GM04503 (cell line): ENCODE results near the gene PITPNC1.
A peak's percentile ranks its signal among the peaks of the same experiment; 100 is the strongest.

Experiments used
- DNase-seq: peaks from one replicate; pipeline ENCODE4 v3.0.0-alpha.2; 2012; ENCODE audit warnings: low read depth

PITPNC1 gene

GRCh38 chr17:67434061-67434525, 57.0 kb downstream of the PITPNC1 start:
- no peak for DNase-seq

GRCh38 chr17:67435122-67435521, 58.0 kb downstream of the PITPNC1 start:
- DNase-seq = no peak

GRCh38 chr17:67435786-67436185, 58.7 kb downstream of the PITPNC1 start:
- DNase-seq = no peak

- no peak for DNase-seq
Observed at GRCh38 chr17:67436233-67436632, 59.2 kb downstream of the PITPNC1 start.

- DNase-seq = no peak
Observed at GRCh38 chr17:67438667-67439066, 61.6 kb downstream of the PITPNC1 start.

GRCh38 chr17:67439269-67439668, 62.2 kb downstream of the PITPNC1 start:
- DNase-seq = no peak

DNA sequence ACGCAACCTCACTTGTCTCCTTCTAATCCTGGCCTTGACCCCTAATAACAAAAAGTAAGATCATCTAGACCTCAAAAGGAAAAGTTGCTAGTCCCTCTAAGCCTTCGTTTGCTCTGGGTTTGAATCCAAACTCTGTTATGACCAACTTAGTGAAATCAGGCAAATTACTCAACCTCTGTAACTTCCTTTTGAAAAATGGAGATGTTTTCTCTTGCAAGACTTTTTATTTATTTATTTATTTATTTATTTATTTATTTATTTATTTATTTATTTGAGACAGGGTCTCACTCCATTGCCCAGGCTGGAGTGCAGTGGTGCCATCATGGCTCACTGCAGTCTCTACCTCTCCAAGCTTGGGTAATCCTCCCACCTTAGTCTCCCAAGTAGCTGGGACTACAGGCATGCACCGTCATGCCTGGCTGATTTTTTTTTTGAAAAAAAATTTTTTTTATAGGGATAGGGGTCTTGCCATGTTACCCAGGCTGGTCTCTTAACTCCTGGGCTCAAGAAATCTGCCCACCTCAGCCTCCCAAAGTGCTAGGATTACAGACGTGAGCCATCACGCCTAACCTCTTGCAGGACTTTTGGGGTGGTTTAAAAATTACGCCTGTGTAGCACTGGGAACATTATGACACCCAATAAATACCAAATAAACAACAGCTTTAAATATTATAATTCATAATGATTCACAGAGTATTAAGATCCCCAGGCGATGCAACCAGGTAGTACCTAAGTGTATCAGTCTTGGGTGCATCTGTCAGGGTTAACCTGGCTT, 63.4 kb downstream of the PITPNC1 start:
- no peak for DNase-seq

DNA sequence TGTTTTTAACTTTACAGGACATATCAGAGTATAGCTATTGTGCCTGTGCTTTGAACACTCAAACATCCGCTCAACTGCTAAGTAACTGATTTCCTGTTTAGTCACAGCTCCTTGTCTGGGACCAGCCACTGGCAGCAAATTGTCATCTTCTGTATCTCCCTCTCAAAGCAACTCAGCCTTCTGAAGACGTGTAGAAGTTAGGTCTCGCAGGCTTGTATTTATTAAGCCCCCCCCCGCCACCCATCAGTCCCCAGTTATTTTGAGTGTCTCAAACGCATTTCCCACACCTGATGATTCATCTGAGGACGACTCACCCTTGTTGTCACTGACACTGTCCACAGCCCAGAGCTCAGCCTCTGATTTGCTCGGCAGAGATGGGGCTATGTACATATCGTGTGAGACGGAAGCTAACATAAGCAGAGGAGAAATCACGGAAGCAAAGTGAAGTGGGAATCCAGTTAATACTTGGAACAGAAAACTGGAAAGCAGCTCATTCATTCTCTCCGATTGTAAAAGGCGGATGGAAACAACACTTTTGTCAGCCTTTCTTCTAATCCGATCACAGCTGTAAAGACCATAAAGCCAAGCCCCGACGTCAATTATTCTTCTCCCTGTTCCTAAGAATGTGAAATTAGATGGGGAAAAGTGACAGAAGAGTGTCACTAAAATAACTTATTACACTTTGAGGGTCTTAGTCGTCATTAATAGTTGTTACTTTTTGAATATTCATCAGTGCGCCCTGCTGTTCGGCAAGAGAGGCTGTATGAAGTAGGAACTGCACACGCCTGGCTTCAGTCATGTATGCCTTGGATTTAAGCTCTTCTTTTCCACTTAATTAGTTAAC, 64.2 kb downstream of the PITPNC1 start:
- DNase-seq = peak; percentile 75

DNA sequence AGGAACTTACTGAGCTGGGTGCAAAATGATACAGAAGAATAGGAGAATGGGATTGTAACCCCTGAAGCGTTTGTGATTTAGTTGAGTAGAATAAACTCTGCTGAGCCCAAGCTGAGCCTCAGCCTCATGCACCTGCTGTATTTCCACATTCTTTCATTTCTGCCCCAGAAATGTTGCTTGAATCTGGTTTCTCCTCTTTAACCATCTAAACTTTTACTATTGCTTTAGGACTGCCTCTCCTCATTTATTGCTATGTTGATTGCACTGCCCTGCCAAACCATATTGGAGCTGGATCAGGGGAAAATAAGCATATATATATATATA, 64.8 kb downstream of the PITPNC1 start:
- no peak for DNase-seq

GRCh38 chr17:67442787-67443624, 65.9 kb downstream of the PITPNC1 start:
- no peak for DNase-seq

GRCh38 chr17:67443931-67444595, 67.0 kb downstream of the PITPNC1 start:
- peak; percentile 48 for DNase-seq

DNA sequence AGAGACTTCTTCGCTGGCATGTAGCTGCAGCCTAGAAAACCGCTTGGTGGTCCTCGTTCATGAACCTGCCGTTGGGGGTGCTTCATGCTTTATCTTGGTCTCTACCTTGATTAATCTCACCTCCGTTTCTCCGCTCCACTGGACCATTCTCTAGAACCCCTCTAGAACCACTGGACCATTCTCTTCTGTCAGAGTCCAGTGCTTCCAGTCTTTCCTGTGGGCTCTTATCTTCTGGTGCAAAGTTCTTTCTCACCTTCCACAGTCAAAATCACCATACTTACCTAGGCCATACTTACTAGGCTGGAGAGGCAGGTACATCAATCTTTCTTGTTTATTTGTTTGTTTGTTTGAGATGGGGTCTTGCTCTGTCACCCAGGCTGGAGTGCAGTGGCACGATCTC, 71.4 kb downstream of the PITPNC1 start:
- DNase-seq = no peak

DNA sequence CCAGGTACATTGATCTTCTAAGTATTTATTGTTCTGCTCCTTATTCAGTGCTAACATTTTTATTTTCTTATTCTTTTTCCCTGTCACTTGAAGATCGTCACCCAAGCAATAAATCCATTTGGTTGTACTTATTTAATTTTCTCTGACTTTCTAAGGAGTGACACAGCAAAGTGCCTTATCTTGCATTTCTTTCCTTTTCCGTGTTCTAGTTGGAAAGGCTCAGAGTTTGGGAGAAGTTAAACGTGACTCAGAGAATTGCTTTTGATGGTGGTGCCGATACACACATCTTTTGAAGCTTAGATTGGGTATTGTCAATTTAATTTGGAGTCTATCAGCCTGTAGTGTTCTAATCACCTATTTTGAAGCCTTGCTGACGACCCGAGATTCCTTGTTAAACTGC, 72.0 kb downstream of the PITPNC1 start:
- no peak for DNase-seq

DNA sequence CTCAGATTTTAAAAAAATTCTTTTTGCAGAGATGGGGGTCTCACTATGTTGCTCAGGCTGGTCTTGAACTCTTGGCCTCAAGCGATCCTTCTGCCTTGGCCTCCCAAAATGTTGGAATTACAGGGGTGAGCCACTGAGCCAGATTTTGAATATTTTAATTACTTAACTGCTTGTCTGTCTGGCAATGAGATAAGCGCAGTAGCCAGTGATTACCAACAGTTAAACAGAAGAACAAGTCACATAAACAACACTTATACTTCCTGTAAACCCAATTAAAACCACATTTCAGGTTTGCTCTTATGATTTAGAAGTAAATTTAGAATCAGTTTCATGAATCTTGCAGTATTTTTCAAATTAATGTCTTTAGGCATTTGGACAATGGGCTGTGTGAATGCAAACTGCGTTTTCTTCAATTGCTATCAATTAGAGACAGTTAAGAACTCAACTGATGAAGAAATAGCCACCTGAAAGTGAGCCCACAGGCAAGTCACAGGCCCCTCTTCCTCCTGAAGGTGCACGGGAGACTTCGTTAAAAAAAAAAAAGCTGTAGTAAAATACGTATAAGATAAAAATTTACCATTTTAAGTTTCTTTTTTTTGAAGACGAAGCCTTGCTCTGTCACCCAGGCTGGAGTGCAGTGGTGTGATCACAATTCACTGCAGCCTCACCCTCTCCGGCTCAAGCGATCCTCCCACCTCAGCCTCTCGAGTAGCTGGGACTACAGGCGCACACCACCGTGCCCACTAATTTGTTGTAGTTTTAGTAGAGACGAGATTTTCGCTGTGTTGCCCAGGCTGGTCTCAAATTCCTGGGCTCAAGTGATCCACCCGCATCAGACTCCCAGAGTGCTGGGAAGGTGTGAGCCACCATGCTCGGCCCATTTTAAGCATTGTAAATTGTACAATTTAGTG, 73.0 kb downstream of the PITPNC1 start:
- no peak for DNase-seq

DNA sequence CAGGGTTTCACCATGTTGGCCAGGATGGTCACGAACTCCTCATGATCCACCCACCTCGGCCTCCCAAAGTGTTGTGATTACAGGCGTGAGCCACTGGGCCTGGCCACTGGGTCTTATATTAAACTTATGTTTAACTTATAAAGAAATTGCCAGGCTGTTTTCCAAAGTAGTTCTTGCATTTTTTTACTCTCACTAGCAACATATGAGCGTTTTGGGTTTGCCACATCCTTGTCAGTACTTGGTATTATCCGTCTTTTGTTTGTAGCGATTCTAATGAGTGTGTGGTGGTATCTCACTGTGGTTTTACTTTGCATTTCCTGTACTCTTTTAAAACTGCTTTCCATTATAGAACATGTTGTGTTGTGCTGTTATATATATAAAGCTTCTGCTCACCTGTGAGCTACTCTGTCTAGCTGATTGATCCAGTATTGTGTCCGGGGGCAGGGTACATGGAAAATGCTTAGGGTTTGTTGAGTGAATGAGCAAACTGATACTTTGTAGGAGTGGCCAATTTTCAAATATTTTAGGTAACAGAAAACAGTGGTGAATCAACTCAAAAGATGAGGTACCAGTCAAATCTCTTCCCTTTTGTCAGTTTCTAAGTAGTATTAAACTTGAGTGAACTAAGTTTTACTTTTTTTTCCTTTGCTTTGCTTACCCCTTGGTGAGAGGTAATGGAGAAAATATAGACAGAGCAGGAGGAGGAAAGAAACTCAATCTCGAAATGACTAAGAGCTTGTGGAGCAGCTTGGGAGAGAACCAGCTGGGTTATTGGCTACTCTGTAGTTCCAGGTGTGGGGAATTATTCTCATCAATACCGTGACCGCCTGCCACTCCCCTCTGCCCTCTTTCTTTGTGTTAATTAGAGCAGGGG, 75.8 kb downstream of the PITPNC1 start:
- no peak for DNase-seq

GRCh38 chr17:67456103-67456502, 79.0 kb downstream of the PITPNC1 start:
- no peak for DNase-seq

DNA sequence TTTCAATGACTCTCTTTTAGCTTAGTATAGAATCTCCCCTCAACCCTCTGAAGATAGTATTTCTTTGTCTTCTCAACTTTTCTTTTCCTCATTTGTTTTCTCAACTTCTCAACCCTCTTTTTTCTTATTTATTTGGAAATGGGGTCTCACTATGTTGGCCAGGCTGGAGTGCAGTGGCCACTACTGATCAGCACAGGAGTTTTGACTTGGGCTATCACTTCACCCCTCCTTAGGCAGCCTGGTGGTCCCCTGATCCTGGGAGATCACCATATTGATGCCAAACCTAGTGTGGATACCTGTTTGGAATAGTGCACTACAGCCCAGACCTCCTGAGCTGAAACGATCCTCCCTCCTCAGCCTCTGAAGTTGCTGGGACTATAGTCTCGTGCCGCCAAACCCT, 79.8 kb downstream of the PITPNC1 start:
- no peak for DNase-seq

DNA sequence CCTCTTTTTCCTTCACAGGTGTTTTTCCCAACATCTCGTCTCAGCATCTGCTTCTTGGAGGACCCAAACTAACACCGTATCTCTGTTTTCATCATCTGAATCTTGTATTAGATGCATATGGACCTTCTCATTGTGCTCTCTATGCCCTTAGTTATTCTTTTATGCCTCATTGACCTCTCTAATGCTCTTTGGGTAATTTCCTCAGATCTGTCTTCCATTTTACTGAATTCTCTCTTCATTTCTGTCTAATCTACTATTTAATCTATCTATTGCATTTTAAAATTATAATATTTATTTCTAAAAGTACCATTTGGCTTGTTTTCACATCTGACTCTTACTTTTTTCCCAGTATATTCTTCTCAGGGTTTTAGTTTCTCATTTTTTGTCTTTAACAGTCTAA, 81.1 kb downstream of the PITPNC1 start:
- DNase-seq = no peak

GRCh38 chr17:67459985-67460384, 82.9 kb downstream of the PITPNC1 start:
- no peak for DNase-seq

- DNase-seq = no peak
Observed at GRCh38 chr17:67461228-67461780, 84.2 kb downstream of the PITPNC1 start.
